GM12874 (cell line): ENCODE measurements around the gene ARL15.

ENCODE experiments used
- TF ChIP-seq, protein P1 (sequence below): IDR thresholded peaks from 2 replicates; pipeline ENCODE4 v1.5.1; 2011; ENCODE audit warnings: low read depth, mild to moderate bottlenecking, control low read depth, low read length, moderate library complexity; ENCODE audit not compliant: insufficient read depth

ARL15 gene

DNA sequence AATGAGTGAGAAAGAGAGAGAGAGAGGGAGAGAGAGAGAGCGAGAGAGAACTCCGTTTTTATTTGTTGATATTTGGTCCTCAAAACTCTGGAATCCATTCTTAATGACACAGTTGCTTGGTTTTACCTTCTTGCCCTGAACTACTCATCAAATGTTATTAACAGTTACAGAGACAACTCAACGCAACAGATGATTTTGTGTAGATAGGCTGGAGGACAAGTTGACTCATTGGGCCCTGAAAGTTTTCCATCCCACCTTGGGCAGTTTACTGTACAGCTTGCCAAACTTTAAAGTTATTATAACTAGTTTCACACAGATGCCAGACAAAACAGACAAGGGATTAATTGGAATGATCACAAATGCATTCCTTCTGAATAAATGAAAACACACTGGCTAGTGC is 339.9 kb downstream of the ARL15 start:
- TF ChIP-seq, protein P1, sequence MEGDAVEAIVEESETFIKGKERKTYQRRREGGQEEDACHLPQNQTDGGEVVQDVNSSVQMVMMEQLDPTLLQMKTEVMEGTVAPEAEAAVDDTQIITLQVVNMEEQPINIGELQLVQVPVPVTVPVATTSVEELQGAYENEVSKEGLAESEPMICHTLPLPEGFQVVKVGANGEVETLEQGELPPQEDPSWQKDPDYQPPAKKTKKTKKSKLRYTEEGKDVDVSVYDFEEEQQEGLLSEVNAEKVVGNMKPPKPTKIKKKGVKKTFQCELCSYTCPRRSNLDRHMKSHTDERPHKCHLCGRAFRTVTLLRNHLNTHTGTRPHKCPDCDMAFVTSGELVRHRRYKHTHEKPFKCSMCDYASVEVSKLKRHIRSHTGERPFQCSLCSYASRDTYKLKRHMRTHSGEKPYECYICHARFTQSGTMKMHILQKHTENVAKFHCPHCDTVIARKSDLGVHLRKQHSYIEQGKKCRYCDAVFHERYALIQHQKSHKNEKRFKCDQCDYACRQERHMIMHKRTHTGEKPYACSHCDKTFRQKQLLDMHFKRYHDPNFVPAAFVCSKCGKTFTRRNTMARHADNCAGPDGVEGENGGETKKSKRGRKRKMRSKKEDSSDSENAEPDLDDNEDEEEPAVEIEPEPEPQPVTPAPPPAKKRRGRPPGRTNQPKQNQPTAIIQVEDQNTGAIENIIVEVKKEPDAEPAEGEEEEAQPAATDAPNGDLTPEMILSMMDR: no peak

DNA sequence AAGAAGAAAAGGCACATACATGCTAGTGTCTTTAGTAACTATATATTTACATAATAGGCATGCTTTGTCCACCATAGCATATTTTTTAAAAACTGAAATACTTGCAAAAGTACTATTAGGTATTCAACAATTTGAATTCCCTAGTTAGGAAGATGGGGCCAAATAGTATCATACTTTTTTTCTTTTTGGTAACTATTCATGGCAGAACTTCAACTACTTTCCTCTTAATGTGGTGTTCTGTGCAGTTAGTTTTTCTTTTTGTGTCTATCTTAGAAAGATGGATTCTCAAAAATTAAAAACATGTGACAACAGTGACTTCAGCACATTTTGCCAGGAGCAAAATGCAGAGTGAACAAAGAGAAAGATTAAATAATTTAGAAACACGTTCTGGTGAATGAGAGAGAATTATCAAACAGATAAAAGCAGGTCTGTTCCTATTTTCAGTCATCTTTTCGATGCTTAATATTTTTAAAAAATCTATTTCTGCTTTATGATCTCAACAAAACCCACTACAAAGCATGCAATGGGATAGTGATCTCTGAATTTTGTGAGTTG is 341.1 kb downstream of the ARL15 start:
- TF ChIP-seq, protein P1: no peak

DNA sequence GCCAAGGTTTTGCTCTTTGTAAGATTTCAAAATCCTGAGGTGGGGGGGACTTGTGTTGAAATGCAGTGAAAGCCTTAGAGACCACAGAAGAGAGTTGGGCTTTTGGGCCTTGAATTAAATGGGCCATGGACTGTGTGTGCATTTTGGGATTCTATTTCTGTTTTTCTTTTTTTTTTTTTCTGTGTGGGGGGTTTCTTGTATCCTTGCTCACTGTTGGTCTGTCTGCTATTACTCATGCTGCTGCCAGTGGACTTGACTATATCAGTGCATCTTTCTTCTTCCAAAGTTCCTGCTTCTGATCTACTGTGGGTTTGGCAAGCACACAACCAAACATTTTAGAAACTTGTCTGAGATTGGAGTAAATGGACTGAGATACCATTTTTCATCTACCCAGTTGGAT is 344.9 kb downstream of the ARL15 start:
- TF ChIP-seq, protein P1: no peak

- TF ChIP-seq, protein P1: no peak
These were observed 346.4 kb downstream of the ARL15 start for GRCh38 chr5:53963958-53964357.

DNA sequence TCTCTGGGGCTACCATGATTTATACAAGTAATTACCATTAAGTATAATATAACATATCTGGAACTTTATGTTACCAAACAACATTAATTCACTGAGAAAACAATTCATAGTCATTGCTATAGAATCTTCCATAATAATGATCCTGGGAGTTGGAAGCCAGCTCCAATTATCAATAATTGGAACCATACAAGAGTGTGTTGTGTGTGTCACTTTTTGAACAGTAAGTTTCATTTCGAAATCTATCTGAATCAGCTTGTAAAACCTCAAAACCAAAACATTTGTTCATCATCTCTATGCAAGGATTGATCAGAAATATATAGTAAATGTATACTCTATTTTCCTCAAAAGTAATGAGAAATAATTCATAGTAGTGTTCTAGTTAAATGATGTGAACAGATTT is 348.1 kb downstream of the ARL15 start:
- TF ChIP-seq, protein P1: no peak

- TF ChIP-seq, protein P1: no peak
These were observed 353.7 kb downstream of the ARL15 start for GRCh38 chr5:53956632-53957031.

DNA sequence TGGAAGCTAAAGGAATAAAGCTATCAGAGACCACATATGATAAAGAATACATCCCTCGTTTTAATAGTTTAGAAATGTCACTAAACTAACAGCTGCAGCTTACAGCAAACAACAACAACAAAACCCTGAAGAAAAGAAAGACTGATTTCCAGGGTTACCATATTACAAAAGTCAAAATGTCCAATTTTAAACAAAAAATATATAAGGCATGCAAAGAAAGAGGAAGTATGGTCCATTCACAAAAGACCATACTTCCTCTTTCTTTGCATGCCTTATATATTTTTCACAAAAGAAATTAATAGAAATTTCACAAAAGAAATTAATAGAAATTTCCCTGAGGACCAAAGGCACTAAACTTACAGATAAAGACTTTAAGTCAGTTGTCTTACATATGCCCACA is 354.2 kb downstream of the ARL15 start:
- TF ChIP-seq, protein P1: no peak

GRCh38 chr5:53950621-53951020 is 359.8 kb downstream of the ARL15 start:
- TF ChIP-seq, protein P1: no peak
